Chondrocyte (in vitro differentiated cells): ENCODE data around the gene PPP6R1. TPM values are rescaled to one million over a fixed set of nuclear protein-coding genes. Genes with fewer than 3 reads are reported as not detected.

Experiments
- DNase-seq: peaks from one replicate; pipeline ENCODE4 v3.0.0; 2021; ENCODE audit warnings: mixed read lengths, low spot score
- H3K27ac Mint-ChIP-seq: one replicate; pipeline ENCODE4 v1.8.0; 2021; ENCODE audit warnings: mild to moderate bottlenecking, moderate library complexity, mixed read lengths; ENCODE audit not compliant: unreplicated experiment
- H3K27me3 Mint-ChIP-seq: 2 replicates; pipeline ENCODE4 v1.8.0; 2021; ENCODE audit warnings: low read depth, mixed read lengths
- H3K36me3 Mint-ChIP-seq: 2 replicates; pipeline ENCODE4 v1.8.0; 2021; ENCODE audit warnings: low read depth, mixed read lengths
- H3K4me1 Mint-ChIP-seq: 2 replicates; pipeline ENCODE4 v1.8.0; 2021; ENCODE audit warnings: low read depth, mild to moderate bottlenecking, mixed read lengths
- H3K4me3 Mint-ChIP-seq: one replicate; pipeline ENCODE4 v1.8.0; 2021; ENCODE audit warnings: mild to moderate bottlenecking, moderate library complexity, mixed read lengths; ENCODE audit not compliant: unreplicated experiment
- H3K9me3 Mint-ChIP-seq: 2 replicates; pipeline ENCODE4 v1.8.0; 2021; ENCODE audit warnings: low read depth, mixed read lengths
- CTCF ChIP-seq: fragments of 200-600 bp; sonication (generic); IDR thresholded peaks from 2 replicates; pipeline ENCODE4 v1.5.0; 2021; ENCODE audit warnings: antibody characterized with exemption, mild to moderate bottlenecking, moderate library complexity
- total RNA-seq: library from RNA; stranded (reverse); gene quantifications from 3 replicates; pipeline ENCODE4 v1.2.1, GENCODE V29; 2021

Gene PPP6R1
- total RNA-seq, 1 donor from 2014 or later, result 49.9 TPM

GRCh38 chr19:55239004-55239403 is 19.8 kb downstream of the PPP6R1 start:
- Mint-ChIP-seq H3K4me1 (no peaks in the 10 kb centered on the region), H3K27me3 (no peaks in the 10 kb centered on the region), H3K4me3 (no peak overlapping the region), H3K36me3 (peaks cover 44% of the 10 kb centered on the region), H3K9me3 (no peaks in the 10 kb centered on the region), H3K27ac (no peak overlapping the region)
- no peak for DNase-seq
- TF ChIP-seq CTCF, result no peak

GRCh38 chr19:55238030-55238429 is 20.8 kb downstream of the PPP6R1 start:
- Mint-ChIP-seq H3K27ac (no peak overlapping the region), H3K4me1 (no peaks in the 10 kb centered on the region), H3K36me3 (peaks cover 48% of the 10 kb centered on the region), H3K9me3 (no peaks in the 10 kb centered on the region), H3K4me3 (no peak overlapping the region), H3K27me3 (no peaks in the 10 kb centered on the region)
- no peak for DNase-seq
- TF ChIP-seq CTCF, result no peak

- H3K27ac Mint-ChIP-seq, result no peak overlapping the region
- H3K4me3 Mint-ChIP-seq, result no peak overlapping the region
- H3K27me3 Mint-ChIP-seq, result no peaks in the 10 kb centered on the region
- no peaks in the 10 kb centered on the region for H3K4me1 Mint-ChIP-seq
- H3K36me3 Mint-ChIP-seq, result peaks cover 41% of the 10 kb centered on the region
- DNase-seq, result no peak
- TF ChIP-seq CTCF, result no peak
- no peaks in the 10 kb centered on the region for H3K9me3 Mint-ChIP-seq
Measured at GRCh38 chr19:55232986-55233385, 25.8 kb downstream of the PPP6R1 start.

GRCh38 chr19:55232286-55232602 is 26.6 kb downstream of the PPP6R1 start:
- Mint-ChIP-seq H3K27ac (no peak overlapping the region), H3K36me3 (peaks cover 39% of the 10 kb centered on the region)
- TF ChIP-seq CTCF, result no peak

GRCh38 chr19:55231391-55232285 is 27.2 kb downstream of the PPP6R1 start:
- H3K36me3 Mint-ChIP-seq, result peaks cover 35% of the 10 kb centered on the region
- no peaks in the 10 kb centered on the region for H3K9me3 Mint-ChIP-seq
- H3K4me3 Mint-ChIP-seq, result no peak overlapping the region
- TF ChIP-seq CTCF, result no peak
- no peaks in the 10 kb centered on the region for H3K4me1 Mint-ChIP-seq
- no peaks in the 10 kb centered on the region for H3K27me3 Mint-ChIP-seq
- no peak overlapping the region for H3K27ac Mint-ChIP-seq
- DNase-seq, result peak; percentile 89

More at GRCh38 chr19:55232286-55232602, 26.6 kb downstream of the PPP6R1 start:
- DNase-seq, result no peak
- Mint-ChIP-seq H3K9me3 (no peaks in the 10 kb centered on the region), H3K4me3 (no peak overlapping the region), H3K4me1 (no peaks in the 10 kb centered on the region), H3K27me3 (no peaks in the 10 kb centered on the region)
